SKM-1 treated with dmso at 0.1 percent for 144 hours (cell line): ENCODE data around the gene SLC44A4.

Experiments
- DNase-seq: peaks from one replicate; lab custom pipeline; 2025; ENCODE audit not compliant: unreplicated experiment; lab: John Stamatoyannopoulos, UW

SLC44A4 gene

GRCh38 chr6:31901415-31901952, 22.7 kb upstream of the SLC44A4 start:
- peak; percentile 42 for DNase-seq

GRCh38 chr6:31900917-31901414, 22.2 kb upstream of the SLC44A4 start:
- DNase-seq = no peak

- no peak for DNase-seq
Measured at GRCh38 chr6:31899882-31900722, 21.3 kb upstream of the SLC44A4 start.

- no peak for DNase-seq
Measured at GRCh38 chr6:31899215-31899614, 20.4 kb upstream of the SLC44A4 start.

GRCh38 chr6:31898383-31899011, 19.7 kb upstream of the SLC44A4 start:
- DNase-seq = peak; percentile 35

- DNase-seq = peak; percentile 89
Measured at GRCh38 chr6:31897612-31898382, 19.0 kb upstream of the SLC44A4 start, which contains the start of gene EHMT2. Gene EHMT2 (minus strand): TSS chr6:31897698. CDS start chr6:31897677, 21 bp downstream.

- DNase-seq = no peak
Measured at GRCh38 chr6:31896856-31897611, 18.2 kb upstream of the SLC44A4 start.

GRCh38 chr6:31896493-31896855, 17.7 kb upstream of the SLC44A4 start:
- DNase-seq = no peak

- DNase-seq = no peak
Measured at GRCh38 chr6:31892821-31893220, 14.0 kb upstream of the SLC44A4 start.

- DNase-seq = peak; percentile 14
Measured at GRCh38 chr6:31889331-31889972, 10.7 kb upstream of the SLC44A4 start.

GRCh38 chr6:31888276-31889258, 9.8 kb upstream of the SLC44A4 start:
- DNase-seq = no peak

- no peak for DNase-seq
Measured at GRCh38 chr6:31887173-31888007, 8.6 kb upstream of the SLC44A4 start.

GRCh38 chr6:31886541-31886991, 7.8 kb upstream of the SLC44A4 start:
- no peak for DNase-seq

GRCh38 chr6:31884528-31885035, 5.8 kb upstream of the SLC44A4 start:
- no peak for DNase-seq

- no peak for DNase-seq
Measured at GRCh38 chr6:31883676-31884075, 4.9 kb upstream of the SLC44A4 start.

- no peak for DNase-seq
Measured at GRCh38 chr6:31882344-31882743, 3.5 kb upstream of the SLC44A4 start.

GRCh38 chr6:31881136-31881859, 2.5 kb upstream of the SLC44A4 start:
- DNase-seq = no peak
